Endodermal cell (in vitro differentiated cells): ENCODE results near the gene CST1. TPM values are rescaled to one million over a fixed set of nuclear protein-coding genes. Genes with fewer than 3 reads are reported as not detected.
A peak's percentile ranks its signal among the peaks of the same experiment; 100 is the strongest.
"Not testable (repeated sequence)": the region's sequence is repeated elsewhere in the genome, so short reads cannot be mapped to it uniquely, and the experiment has no call there.

Experiments used
- DNase-seq: peaks from one replicate; pipeline ENCODE4 v3.0.0-alpha.2; 2017
- H3K27ac ChIP-seq: 2 replicates; pipeline ENCODE4 v1.5.1; 2013; ENCODE audit warnings: mild to moderate bottlenecking, low read depth, low read length, moderate library complexity
- H3K27me3 ChIP-seq: 2 replicates; pipeline ENCODE4 v1.6.1; 2013; ENCODE audit warnings: mild to moderate bottlenecking, low read length, moderate library complexity; ENCODE audit not compliant: insufficient read depth, control insufficient read depth, poor library complexity, severe bottlenecking
- H3K36me3 ChIP-seq: 2 replicates; pipeline ENCODE4 v1.7.0; 2013; ENCODE audit warnings: mild to moderate bottlenecking, low read length, moderate library complexity; ENCODE audit not compliant: control insufficient read depth, insufficient read depth
- H3K4me1 ChIP-seq: one replicate; pipeline ENCODE4 v1.7.0; 2013; ENCODE audit warnings: low read length; ENCODE audit not compliant: control insufficient read depth, insufficient read depth
- H3K4me3 ChIP-seq: 2 replicates; pipeline ENCODE4 v1.5.1; 2013; ENCODE audit warnings: mild to moderate bottlenecking, low read length, moderate library complexity
- H3K9ac ChIP-seq: 2 replicates; pipeline ENCODE4 v1.6.1; 2013; ENCODE audit warnings: mild to moderate bottlenecking, low read length, moderate library complexity; ENCODE audit not compliant: poor library complexity, severe bottlenecking; ENCODE audit errors: extremely low read depth
- H3K9me3 ChIP-seq: 2 replicates; pipeline ENCODE4 v1.6.1; 2013; ENCODE audit warnings: mild to moderate bottlenecking, low read length, moderate library complexity; ENCODE audit not compliant: control insufficient read depth
- H3K27ac Mint-ChIP-seq: 2 replicates; pipeline ENCODE4 v1.8.0; 2020; ENCODE audit warnings: mixed read lengths
- H3K27me3 Mint-ChIP-seq: 2 replicates; pipeline ENCODE4 v1.8.0; 2021; ENCODE audit warnings: mild to moderate bottlenecking, mixed read lengths; ENCODE audit not compliant: insufficient read depth
- H3K36me3 Mint-ChIP-seq: 2 replicates; pipeline ENCODE4 v1.8.0; 2020; ENCODE audit warnings: low read depth, mixed read lengths
- H3K4me1 Mint-ChIP-seq: 2 replicates; pipeline ENCODE4 v1.8.0; 2020; ENCODE audit warnings: mixed read lengths
- H3K4me3 Mint-ChIP-seq: 2 replicates; pipeline ENCODE4 v1.8.0; 2020; ENCODE audit warnings: mild to moderate bottlenecking, moderate library complexity, mixed read lengths
- H3K9me3 Mint-ChIP-seq: 2 replicates; pipeline ENCODE4 v1.8.0; 2020; ENCODE audit warnings: mild to moderate bottlenecking, mixed read lengths
- WGBS, 2 experiments: methylation state at CpG; one replicate each; pipeline versions ENCODE4 v1.1.5 to v1.1.7; 2013; ENCODE audit warnings: missing lambda C conversion rate in 2 of 2, mixed read lengths in 1 of 2; ENCODE audit not compliant: insufficient coverage in 1 of 2, insufficient read length in 1 of 2; 5-methylcytosine and 5-hydroxymethylcytosine counted together
- total RNA-seq, 2 donors: library from RNA; stranded (reverse); fragmentation: NEBNext Ultra II Directional in 1 of 2; extraction: Animal tissue kit (Norgen Biotek cat#: 25700) in 1 of 2; gene quantifications; 2 replicates in 1 of 2; 3 replicates in 1 of 2; pipeline ENCODE4 v1.2.1, GENCODE V29; 2021
- TF ChIP-seq, protein P1 (sequence below): fragments of 200-600 bp; sonication (generic); conservative IDR thresholded peaks from 2 replicates; pipeline ENCODE4 v1.5.0; 2021; ENCODE audit warnings: antibody characterized with exemption, mild to moderate bottlenecking

Gene CST1
- total RNA-seq, 2 donors from 2014 or later = 123 to 1,051 TPM

DNA sequence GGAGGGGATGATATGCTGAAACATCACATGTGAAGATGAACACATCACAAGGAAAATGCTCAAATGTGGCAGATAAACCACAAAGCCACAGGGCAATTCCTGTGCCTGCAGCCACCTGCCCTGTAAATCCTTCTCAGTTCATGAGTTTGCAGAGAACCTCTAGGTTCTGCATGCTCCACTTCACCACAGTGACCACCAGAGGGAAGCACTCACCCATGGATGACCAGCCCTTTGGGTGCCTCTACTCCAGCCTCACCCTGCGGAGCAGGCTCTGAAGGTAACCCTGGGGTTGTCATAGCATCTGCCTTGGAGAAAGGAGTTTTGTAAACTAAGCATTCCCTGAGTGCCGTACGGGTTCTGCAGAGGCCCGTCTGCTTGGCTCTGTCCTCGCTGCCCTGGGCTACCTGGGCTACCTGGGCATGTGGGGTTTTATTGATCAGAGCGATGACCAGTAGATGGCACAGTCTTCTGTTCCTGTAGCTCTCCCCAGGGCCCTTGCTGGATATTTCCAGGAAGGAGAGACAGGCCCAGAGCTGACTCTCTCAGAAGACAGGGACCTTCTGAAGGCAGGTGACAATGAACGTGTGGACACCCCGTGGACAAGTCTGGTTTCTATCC lies 31.7 kb upstream of the CST1 start:
- Mint-ChIP-seq H3K27ac (no peak overlapping the region), H3K4me3 (no peak overlapping the region), H3K9me3 (peaks cover 1% of the 10 kb centered on the region), H3K27me3 (peaks cover 9% of the 10 kb centered on the region), H3K4me1 (peaks cover 8% of the 10 kb centered on the region), H3K36me3 (no peaks in the 10 kb centered on the region)
- no peaks in the 10 kb centered on the region for H3K4me1 ChIP-seq
- no peaks in the 10 kb centered on the region for H3K27me3 ChIP-seq
- DNase-seq = peak; percentile 89
- TF ChIP-seq, protein P1, sequence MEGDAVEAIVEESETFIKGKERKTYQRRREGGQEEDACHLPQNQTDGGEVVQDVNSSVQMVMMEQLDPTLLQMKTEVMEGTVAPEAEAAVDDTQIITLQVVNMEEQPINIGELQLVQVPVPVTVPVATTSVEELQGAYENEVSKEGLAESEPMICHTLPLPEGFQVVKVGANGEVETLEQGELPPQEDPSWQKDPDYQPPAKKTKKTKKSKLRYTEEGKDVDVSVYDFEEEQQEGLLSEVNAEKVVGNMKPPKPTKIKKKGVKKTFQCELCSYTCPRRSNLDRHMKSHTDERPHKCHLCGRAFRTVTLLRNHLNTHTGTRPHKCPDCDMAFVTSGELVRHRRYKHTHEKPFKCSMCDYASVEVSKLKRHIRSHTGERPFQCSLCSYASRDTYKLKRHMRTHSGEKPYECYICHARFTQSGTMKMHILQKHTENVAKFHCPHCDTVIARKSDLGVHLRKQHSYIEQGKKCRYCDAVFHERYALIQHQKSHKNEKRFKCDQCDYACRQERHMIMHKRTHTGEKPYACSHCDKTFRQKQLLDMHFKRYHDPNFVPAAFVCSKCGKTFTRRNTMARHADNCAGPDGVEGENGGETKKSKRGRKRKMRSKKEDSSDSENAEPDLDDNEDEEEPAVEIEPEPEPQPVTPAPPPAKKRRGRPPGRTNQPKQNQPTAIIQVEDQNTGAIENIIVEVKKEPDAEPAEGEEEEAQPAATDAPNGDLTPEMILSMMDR = peak; percentile 89
- H3K9ac ChIP-seq = no peak overlapping the region
- WGBS, 2 experiments = 65 to 93% methylated on average over 2 to 8 of the region's 8 CpGs
- H3K4me3 ChIP-seq = no peak overlapping the region
- no peaks in the 10 kb centered on the region for H3K9me3 ChIP-seq
- no peak overlapping the region for H3K27ac ChIP-seq
- no peaks in the 10 kb centered on the region for H3K36me3 ChIP-seq

DNA sequence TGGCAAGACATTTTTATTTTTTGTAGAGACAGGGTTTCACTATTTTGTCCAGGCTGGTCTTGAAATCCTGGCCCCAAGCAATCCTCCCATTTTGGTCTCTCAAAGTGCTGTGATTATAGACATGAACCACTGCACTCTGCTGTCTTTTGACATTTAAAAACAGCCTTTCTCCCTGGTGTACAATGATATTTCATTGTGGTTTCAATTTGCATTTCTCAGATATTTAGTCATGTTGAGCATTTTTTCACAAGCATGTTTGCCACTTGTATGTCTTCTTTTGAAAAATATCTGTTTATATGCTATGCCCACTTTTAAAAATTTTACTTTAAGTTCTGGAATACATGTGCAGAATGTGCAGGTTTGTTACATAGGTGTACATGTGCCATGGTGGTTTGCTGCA lies 27.9 kb upstream of the CST1 start:
- H3K4me3 ChIP-seq, H3K27ac Mint-ChIP-seq, H3K9ac ChIP-seq, H3K9me3 ChIP-seq, H3K27me3 Mint-ChIP-seq, H3K4me1 ChIP-seq, H3K27me3 ChIP-seq, H3K36me3 Mint-ChIP-seq, H3K27ac ChIP-seq, DNase-seq, H3K9me3 Mint-ChIP-seq, H3K36me3 ChIP-seq, H3K4me3 Mint-ChIP-seq: not testable (repeated sequence)
- peaks cover 22% of the 10 kb centered on the region for H3K4me1 Mint-ChIP-seq

DNA sequence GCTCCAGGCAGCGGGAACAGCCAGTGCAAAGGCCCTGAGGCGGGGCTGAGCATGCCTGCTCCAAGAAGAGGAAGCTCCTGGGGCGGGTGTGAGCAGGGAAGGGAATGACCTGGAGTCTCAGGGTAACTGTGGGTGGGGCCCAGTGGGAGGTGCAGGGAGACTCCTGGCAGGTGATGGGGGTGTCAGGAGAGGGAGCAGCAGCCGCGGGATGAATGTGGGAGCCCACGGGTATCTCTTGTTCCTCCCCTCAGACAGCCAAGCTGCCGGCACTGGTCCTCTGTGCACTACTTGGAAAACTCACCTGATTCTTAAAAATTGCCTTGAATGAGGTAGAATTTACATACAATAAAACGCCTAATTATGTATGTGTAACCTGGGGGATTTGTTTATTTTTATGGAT lies 26.6 kb upstream of the CST1 start:
- H3K36me3 Mint-ChIP-seq = not testable (repeated sequence)
- H3K4me1 Mint-ChIP-seq = peaks cover 25% of the 10 kb centered on the region

DNA sequence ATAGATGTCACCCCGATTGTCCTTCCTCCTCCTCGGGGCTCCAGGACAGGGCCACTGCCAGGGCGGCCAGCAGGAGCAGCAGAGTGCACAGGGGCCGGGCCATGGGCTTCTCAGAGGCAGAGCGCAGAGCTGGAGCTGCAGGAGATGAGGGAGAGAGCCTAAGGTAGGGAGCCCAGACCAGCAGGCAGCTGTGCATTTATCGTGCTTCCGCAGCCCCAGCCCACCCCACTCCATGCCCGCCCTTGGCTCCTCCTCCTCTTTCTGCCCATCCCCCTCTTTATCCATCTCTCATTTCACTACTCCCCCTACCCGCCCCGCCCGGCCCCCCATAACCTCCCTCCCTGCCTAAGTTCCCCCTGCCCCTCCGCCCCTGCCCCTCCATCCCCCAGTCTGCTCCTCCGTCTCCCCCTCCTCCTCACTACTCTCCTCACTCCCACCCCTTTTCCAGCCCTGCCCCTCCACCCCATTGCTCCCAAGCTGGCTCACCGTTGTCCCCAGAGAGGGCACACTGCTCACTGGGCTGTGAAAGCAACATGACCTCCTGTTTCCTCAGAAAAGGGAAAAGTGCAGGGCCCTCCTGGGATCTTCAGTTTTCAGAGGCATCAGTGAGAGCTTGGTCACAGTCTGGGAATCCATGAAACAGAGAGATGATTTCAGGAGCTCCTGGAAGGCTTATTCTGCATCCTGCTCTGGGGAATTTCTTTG lies 25.5 kb upstream of the CST1 start:
- TF ChIP-seq, protein P1 = peak; percentile 70
- Histone ChIP-seq H3K27me3 (no peaks in the 10 kb centered on the region), H3K27ac (no peak overlapping the region), H3K4me1 (no peaks in the 10 kb centered on the region), H3K9me3 (no peaks in the 10 kb centered on the region), H3K36me3 (no peaks in the 10 kb centered on the region), H3K4me3 (no peak overlapping the region), H3K9ac (no peak overlapping the region)
- Mint-ChIP-seq H3K27me3 (peaks cover 16% of the 10 kb centered on the region), H3K36me3 (no peaks in the 10 kb centered on the region), H3K4me1 (peaks cover 17% of the 10 kb centered on the region), H3K4me3 (no peak overlapping the region), H3K9me3 (no peaks in the 10 kb centered on the region), H3K27ac (no peak overlapping the region)
- DNase-seq = peak; percentile 86
- WGBS, 2 experiments = 69% methylated on average over 11 of the region's 14 CpGs; no CpG with 5 or more reads in 1 of the 2 experiments

More for the DNA sequence above, 26.6 kb upstream of the CST1 start:
- H3K27ac ChIP-seq, H3K9ac ChIP-seq, H3K4me3 ChIP-seq, H3K4me1 ChIP-seq, H3K9me3 ChIP-seq, H3K27me3 Mint-ChIP-seq, H3K27me3 ChIP-seq, H3K9me3 Mint-ChIP-seq, H3K4me3 Mint-ChIP-seq, H3K36me3 ChIP-seq, DNase-seq, H3K27ac Mint-ChIP-seq: not testable (repeated sequence)
- 88 to 95% methylated on average over 4 to 6 of the region's 8 CpGs for WGBS, 2 experiments
